DMS114 treated with DMSO at 0.1 percent for 48 hours (cell line): Measurements from ENCODE around the gene MED8.
"Not testable (repeated sequence)": the region's sequence is repeated elsewhere in the genome, so short reads cannot be mapped to it uniquely, and the experiment has no call there.

Experiments used
- DNase-seq: peaks from one replicate; lab custom pipeline; 2025; ENCODE audit not compliant: unreplicated experiment; lab: John Stamatoyannopoulos, UW

MED8 gene

DNA sequence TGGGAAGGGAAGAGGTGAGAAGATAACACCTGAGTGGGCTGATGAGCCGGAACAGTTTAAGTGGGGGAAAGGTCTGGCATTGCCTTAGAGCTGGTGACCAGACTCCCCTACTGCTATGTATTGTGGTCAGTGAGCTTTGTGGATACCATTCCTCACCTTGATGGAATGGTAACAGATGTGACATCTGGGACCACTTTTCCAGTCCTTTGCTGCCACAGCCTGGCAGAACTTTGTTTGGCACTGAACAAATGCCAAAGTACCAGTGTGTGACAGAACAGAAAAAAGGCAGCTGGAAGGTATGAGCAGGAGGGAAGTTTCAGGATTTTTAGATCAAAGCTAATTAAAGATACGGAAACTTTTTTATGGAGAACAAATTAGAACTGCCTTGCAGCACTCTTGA lies 6.2 kb downstream of the MED8 start:
- no peak for DNase-seq

DNA sequence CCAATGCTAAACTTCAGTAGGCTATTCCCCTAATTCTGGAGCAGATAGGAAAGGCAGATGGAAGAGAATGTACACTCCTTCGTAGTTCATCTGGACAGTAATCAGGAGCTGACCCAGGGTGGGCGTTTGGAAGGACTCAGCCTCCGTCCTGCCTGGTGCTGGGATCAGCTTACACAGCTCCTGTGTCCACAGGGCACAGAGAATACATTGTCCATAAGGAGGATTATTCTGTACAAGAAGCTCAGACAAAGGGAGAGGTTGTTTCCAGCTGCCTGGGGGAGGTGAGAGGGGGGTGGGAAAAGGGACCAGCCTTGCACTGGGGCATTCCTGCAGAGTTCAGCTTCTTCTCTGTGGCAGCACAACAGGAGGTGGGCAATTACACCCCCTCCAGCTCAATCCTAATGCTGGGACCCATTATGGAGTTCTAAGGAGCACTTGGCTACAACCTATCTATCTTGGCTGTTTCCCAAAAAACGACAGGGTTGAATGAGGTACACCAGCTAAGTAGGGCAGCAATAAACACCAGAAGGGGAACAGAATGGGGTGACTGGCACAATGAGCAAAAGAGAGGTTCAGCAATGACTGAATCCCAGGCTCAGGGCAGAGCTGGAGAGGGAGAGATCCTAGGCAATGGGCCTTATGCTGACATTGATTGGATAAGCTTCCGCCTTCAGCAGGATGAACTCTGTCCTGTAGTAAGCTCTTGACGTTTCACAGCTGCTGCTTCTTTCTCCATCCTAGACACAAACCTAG lies 7.4 kb downstream of the MED8 start:
- DNase-seq: no peak

GRCh38 chr1:43381612-43382011 lies 8.0 kb downstream of the MED8 start:
- DNase-seq: no peak

- no peak for DNase-seq
Measured at GRCh38 chr1:43379476-43379875, 10.1 kb downstream of the MED8 start.

DNA sequence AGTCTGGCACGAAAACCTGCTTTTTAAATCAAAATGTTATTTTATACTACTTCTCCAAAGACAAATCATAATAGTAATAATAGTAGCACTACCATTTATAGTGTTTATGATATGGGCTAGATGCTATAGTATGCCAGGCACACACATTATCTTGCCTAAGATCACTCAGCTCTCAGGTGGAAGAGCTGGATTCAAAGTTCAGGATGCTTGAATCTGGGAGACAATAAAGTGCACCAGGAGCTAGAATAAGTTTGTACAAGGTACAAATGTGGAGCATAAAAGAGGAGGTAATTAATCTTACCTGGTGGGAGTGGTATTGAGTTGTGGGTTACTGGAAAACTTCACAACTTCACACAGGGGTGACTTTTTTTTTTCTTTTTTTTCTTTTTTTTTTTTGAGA lies 11.8 kb downstream of the MED8 start:
- DNase-seq: no peak

- no peak for DNase-seq
Measured at GRCh38 chr1:43376723-43377235, 12.8 kb downstream of the MED8 start.

DNA sequence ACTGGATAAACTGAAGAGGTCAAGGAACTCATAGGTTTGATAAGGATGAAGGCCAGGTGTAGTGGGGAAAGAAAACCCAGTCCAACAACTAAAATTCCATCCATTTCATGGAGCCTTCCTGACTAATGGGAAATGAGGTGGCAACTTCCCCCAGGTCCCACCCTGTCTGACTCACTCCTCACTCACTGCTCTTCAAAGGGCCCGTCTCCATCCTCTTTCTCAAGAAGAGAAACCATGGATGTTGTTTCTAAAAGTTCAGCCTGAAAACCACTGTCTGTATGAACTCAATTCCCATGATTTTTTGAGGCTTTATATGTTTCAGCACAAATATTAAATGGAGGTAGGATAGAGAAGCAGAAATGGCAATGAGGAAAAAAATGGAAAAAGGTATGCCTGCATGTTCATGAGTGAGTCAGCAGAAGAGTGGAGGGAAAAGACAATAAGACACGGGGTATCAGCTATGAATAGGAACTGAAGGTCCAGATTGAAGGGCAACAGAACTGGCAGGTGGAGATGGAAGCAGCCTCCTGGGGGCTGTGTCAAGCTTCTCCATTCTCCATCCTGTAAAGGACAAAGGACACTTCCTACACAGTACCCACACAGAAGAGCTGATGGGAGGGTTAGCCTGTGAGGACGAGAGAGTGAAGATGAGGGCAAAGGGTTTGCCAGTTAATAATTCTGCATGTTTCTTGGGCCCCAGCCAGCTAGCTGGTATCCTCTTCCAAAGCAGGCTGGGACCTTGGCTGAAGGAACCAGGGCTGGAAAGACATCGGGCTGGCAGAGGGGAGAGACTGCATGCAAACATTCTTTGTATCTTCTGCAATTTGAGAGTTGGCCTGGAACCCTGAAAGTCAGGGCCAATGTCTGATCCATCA lies 16.3 kb downstream of the MED8 start:
- no peak for DNase-seq

DNA sequence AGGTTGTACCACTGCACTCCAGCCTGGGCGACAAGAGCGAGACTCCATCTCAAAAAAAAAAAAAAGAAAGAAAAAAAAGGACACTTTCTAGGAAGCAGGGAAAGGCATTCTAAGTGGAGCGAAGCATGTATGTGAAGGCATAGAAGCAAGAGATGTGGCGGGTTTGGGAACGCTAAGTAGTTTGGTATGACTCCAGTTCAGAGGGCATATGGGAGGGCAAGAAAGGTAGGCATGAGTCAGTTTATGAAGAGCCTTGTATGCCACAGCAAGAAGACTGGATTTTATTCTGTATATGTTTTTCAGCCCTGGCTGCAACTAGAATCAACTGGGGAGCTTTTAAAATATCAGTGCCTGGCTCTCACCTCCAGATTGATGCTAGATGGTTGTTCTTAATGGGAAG lies 17.4 kb downstream of the MED8 start:
- no peak for DNase-seq

DNA sequence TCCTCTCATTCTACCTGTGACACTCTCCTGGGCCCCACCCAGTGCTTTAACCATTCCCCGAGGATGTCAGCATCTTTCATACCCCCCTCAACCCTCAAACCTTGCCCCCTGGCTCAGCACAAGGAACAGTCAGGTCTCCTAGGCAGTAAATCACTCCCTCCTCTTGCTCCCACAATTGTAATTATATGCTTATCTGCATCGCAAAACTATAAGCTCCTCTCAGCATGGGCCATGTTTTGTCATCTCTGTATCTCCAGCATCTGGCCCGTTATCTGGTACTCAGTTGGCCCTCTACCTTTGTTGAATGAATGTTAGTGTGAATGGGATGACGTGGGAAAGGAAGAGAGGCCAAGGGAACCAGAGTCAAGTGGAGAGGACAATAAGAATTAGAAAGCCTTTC lies 19.0 kb downstream of the MED8 start:
- DNase-seq: no peak

DNA sequence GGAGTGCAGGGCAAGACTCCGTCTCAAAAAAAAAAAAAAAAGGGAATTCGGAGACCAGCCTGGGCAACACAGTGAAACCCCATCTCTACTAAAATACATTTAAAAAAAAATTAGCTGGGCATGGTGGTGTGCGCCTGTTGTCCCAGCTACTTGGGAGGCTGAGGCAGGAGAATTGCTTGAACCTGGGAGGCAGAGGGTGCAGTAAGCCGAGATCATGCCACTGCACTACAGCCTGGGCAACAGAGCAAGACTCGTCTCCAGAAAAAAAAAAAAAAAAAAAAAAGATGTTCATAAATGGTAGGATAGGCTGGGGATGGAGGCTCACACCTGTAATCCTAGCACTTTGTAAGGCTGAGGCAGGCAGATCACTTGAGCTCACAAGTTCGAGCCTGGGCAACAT lies 19.8 kb downstream of the MED8 start:
- DNase-seq: not testable (repeated sequence)

GRCh38 chr1:43368646-43369020 lies 21.0 kb downstream of the MED8 start:
- no peak for DNase-seq

- peak; percentile 74 for DNase-seq
Measured at GRCh38 chr1:43367904-43368645, 21.5 kb downstream of the MED8 start, which contains the start of gene ELOVL1. TSS of gene ELOVL1 (minus strand) at chr1:43368011. CDS start at chr1:43365609, 2,402 bp downstream.

- no peak for DNase-seq
Measured at GRCh38 chr1:43367026-43367903, 22.3 kb downstream of the MED8 start.

DNA sequence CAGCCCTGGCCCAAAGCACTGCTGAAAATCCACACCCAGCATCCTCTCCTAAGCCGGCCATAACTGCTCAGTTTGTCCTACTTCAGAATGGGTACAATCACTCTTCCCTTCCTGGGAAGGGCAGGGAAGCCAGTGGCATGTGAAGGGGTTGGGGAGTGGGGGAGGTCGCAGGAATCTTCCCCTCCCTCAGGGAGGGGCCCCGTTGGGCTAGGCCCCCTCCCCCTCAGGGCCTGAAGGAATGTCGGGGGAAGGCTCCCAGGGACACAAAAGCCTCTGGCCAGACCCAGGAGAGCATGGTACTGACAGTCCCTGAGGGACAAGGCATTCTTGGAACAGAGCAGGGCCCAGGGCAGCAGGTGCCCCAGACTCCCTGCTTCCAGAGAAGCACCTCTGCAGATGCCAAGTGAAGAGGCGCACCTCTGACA lies 23.0 kb downstream of the MED8 start:
- no peak for DNase-seq

GRCh38 chr1:43366179-43366578 lies 23.4 kb downstream of the MED8 start:
- DNase-seq: no peak

DNA sequence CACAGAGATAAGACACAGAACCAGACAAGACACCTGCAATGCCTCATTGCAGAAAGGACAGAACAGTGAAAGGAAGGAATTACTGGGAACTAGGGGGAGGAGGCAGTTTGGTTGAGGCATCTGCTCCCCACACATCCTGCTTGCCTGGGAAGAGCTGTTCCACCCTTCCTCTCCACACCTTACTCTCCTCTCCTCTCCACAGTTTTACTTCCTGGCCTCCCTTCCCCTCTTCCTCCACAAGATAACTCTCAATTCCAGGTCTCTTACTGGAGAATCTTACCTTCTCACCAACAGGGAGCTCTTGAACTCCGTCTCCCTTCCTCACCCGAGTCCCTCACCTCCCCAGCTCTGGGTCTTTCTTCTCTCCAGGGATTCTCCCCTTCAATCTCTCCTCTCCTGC lies 23.9 kb downstream of the MED8 start:
- no peak for DNase-seq

- no peak for DNase-seq
Measured at GRCh38 chr1:43363935-43364525, 25.6 kb downstream of the MED8 start.

DNA sequence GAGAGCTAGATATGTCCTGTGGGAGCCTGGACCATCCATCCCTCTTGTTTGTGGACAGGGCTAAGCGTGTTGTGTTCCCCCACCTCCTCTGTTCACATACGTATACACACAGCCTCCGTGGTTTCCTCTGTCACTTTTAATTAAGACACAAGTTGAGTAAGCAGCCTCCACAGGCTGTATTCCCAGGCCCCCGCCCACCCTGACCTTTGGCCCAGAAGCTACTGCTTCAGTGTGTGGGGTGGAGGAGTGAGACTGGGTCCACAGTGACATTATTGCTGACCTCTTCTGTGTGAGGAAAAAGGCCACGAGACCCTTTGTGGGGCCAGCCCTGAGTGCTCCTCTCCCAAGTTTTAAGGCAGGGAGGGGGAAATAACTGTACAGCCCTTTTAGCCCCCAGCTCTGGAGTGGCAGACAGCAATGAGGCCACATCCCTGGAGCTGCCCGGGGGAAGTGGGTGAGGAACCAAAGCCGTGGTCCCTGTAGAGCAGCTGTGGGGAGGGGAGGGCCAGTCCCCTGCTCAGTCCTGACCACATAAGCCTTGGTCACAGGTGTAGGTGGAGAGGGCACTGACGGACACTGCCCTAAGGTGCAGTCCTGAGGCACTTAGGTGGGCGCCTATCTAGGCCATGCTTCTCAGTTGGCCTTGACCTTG lies 26.2 kb downstream of the MED8 start:
- DNase-seq: no peak

GRCh38 chr1:43360616-43361015 lies 29.0 kb downstream of the MED8 start:
- DNase-seq: no peak
